Natural killer cell (primary cell): ENCODE results near the gene SCO1. TPM values are rescaled to one million over a fixed set of nuclear protein-coding genes. Genes with fewer than 3 reads are reported as not detected.

Experiments used
- ATAC-seq, 3 donors: fragments of 150-1000 bp in 2 of 3; fragments of 200-7000 bp in 1 of 3; cut with Tn5 transposase; 1 replicate in 1 of 3; 2 replicates in 2 of 3; pipeline ENCODE4 v1.10.0; 2021; ENCODE audit warnings: mild to moderate bottlenecking in 2 of 3, moderate library complexity in 2 of 3
- DNase-seq, 2 donors: peaks; one replicate each; pipeline versions ENCODE4 v3.0.0 to v3.0.0-alpha.2; 2013 to 2021; ENCODE audit warnings: mixed read lengths in 1 of 2
- H3K27ac ChIP-seq: one replicate; pipeline ENCODE4 v1.5.1; 2013; ENCODE audit warnings: mild to moderate bottlenecking, low read length
- H3K27me3 ChIP-seq: one replicate; pipeline ENCODE4 v1.6.1; 2013; ENCODE audit warnings: low read length; ENCODE audit not compliant: control insufficient read depth, insufficient read depth
- H3K36me3 ChIP-seq: one replicate; pipeline ENCODE4 v1.6.1; 2013; ENCODE audit warnings: low read length; ENCODE audit not compliant: control insufficient read depth, insufficient read depth
- H3K4me1 ChIP-seq: one replicate; pipeline ENCODE4 v1.6.1; 2013; ENCODE audit warnings: low read length; ENCODE audit not compliant: control insufficient read depth, insufficient read depth
- H3K4me3 ChIP-seq: one replicate; pipeline ENCODE4 v1.5.1; 2013; ENCODE audit warnings: low read length
- H3K9me3 ChIP-seq: one replicate; pipeline ENCODE4 v1.6.1; 2013; ENCODE audit warnings: low read length; ENCODE audit not compliant: control insufficient read depth, insufficient read depth
- H3K27ac Mint-ChIP-seq, 2 donors: one replicate each; pipeline ENCODE4 v1.8.0; 2022; ENCODE audit warnings: mild to moderate bottlenecking in 2 of 2, mixed read lengths in 2 of 2, moderate library complexity in 1 of 2
- H3K27me3 Mint-ChIP-seq, 2 donors: one replicate each; pipeline ENCODE4 v1.8.0; 2022; ENCODE audit warnings: low read depth in 2 of 2, mixed read lengths in 2 of 2
- H3K36me3 Mint-ChIP-seq: one replicate; pipeline ENCODE4 v1.8.0; 2022; ENCODE audit warnings: mixed read lengths
- H3K4me1 Mint-ChIP-seq, 2 donors: one replicate each; pipeline ENCODE4 v1.8.0; 2022; ENCODE audit warnings: mixed read lengths in 2 of 2
- H3K4me3 Mint-ChIP-seq: one replicate; pipeline ENCODE4 v1.8.0; 2022; ENCODE audit warnings: mild to moderate bottlenecking, moderate library complexity, mixed read lengths
- H3K9me3 Mint-ChIP-seq, 2 donors: one replicate each; pipeline ENCODE4 v1.8.0; 2022; ENCODE audit warnings: mixed read lengths in 2 of 2
- CTCF ChIP-seq: fragments of 200-600 bp; IDR thresholded peaks from one replicate; pipeline ENCODE4 v1.8.0; 2022; ENCODE audit warnings: antibody characterized with exemption
- WGBS: methylation state at CpG from one replicate; pipeline ENCODE4 v1.1.7; 2013; ENCODE audit warnings: missing lambda C conversion rate; ENCODE audit not compliant: insufficient coverage; 5-methylcytosine and 5-hydroxymethylcytosine counted together
- intact Hi-C: fragments of 100-400 bp; cut with micrococcal nuclease; formaldehyde crosslinking; loops from one replicate; pipeline ENCODE4 v1.14.2; 2022
- total RNA-seq, 4 donors: library from RNA; stranded (reverse); fragments of 120-200 nt in 1 of 4; gene quantifications; one replicate each; pipeline versions ENCODE4 v1.2.3 to v1.2.4, GENCODE V29; 2013 to 2022

Gene SCO1
- total RNA-seq, 3 donors from 2014 or later (not counting 1 experiment from before 2014, with no cell fraction given) = 13.4 to 22.9 (median 18.8) TPM

- no peaks in the 10 kb centered on the region for H3K36me3 ChIP-seq
- intact Hi-C loops = no loop called here
- Mint-ChIP-seq H3K27me3 (peaks cover 0 to 9% of the 10 kb centered on the region in 2 donors), H3K36me3 (no peaks in the 10 kb centered on the region), H3K4me1 (peaks cover 0 to 4% of the 10 kb centered on the region in 2 donors), H3K27ac (no peak overlapping the region), H3K4me3 (no peak overlapping the region), H3K9me3 (no peaks in the 10 kb centered on the region)
- ATAC-seq = no peak
- H3K9me3 ChIP-seq = no peaks in the 10 kb centered on the region
- H3K4me1 ChIP-seq = no peaks in the 10 kb centered on the region
- no peak overlapping the region for H3K27ac ChIP-seq
- WGBS = 82% methylated on average over 13 of the region's 14 CpGs
- no peak for DNase-seq
- H3K27me3 ChIP-seq = no peaks in the 10 kb centered on the region
- no peak for TF ChIP-seq CTCF
- H3K4me3 ChIP-seq = no peak overlapping the region
Observed at GRCh38 chr17:10622617-10623485, 74.5 kb downstream of the SCO1 start.

Other genes with a start within 250 kb of the SCO1 start
- not detected for gene MYH4, start 228.0 kb downstream of the SCO1 start, total RNA-seq
- not detected for gene MYH1, start 179.0 kb downstream of the SCO1 start, total RNA-seq
- gene MYH2, start 147.9 kb downstream of the SCO1 start, total RNA-seq = not detected
- gene MYH3, start 40.2 kb downstream of the SCO1 start, total RNA-seq = 1 to 10 TPM; 4.3 to 6.6 (median 6.2) TPM
- gene ADPRM, start 61 bp upstream of the SCO1 start, total RNA-seq = 10 to 100 TPM in 1 of 3 donors, 1 to 10 TPM in 2; 9.5 to 10.7 (median 9.5) TPM
- 1 to 10 TPM in 2 of 3 donors, under 1 TPM in 1; 0.97 to 2.2 (median 1.4) TPM for gene TMEM220, start 32.5 kb upstream of the SCO1 start, total RNA-seq
- not detected for gene TMEM238L, start 106.6 kb upstream of the SCO1 start, total RNA-seq
- gene PIRT, start 140.6 kb upstream of the SCO1 start, total RNA-seq = not detected